Hematopoietic multipotent progenitor cell (in vitro differentiated cells): ENCODE data around the gene SARS1. TPM values are rescaled to one million over a fixed set of nuclear protein-coding genes. Genes with fewer than 3 reads are reported as not detected.
"Not testable (repeated sequence)": the region's sequence is repeated elsewhere in the genome, so short reads cannot be mapped to it uniquely, and the experiment has no call there.

Experiments
- DNase-seq, 3 donors: peaks; one replicate each; pipeline ENCODE4 v3.0.0-alpha.2; 2011 to 2015; ENCODE audit warnings: low read depth in 2 of 3, low spot score in 2 of 3
- total RNA-seq: library from RNA; depleted of rRNA; stranded (reverse); fragments of >200 nt; gene quantifications from one replicate; pipeline ENCODE4 v1.2.3, GENCODE V29; 2012

Gene SARS1
- total RNA-seq, 1 donor: 49.0 TPM

GRCh38 chr1:109272831-109273547, 59.3 kb downstream of the SARS1 start:
- DNase-seq: no peak

- no peak for DNase-seq
These were observed 60.0 kb downstream of the SARS1 start for GRCh38 chr1:109273570-109274288.

GRCh38 chr1:109274533-109275476, 61.1 kb downstream of the SARS1 start:
- DNase-seq: no peak

DNA sequence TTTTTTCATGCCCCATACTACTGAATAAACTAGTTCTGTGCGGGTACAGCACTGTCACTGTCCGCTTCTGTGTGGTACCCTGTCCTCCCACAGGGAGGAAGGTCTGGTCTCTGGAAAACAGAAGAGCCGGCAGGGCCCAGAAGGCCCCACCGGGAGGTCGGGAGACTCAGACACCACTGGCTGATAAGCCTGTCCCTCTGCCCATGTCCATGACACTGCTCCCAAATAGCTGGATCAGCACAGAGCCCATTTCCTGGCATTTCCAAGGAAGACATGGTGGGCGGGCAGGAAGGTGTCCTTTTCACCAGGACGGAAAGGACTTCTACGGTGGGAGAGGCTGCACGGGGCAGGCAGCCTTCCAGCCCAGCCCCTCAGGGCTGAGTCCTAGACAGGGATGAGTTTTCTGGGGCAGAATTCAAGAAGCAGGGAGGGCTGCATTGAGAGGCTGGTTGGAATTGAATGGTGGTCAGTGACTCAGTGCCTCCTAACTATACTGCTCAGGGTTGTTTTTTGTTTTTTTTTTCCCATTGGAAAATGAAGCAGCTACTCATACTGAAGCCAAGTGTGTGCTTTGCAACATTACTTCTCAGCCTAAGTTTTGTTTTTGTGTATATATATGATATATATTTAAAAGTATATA, 62.1 kb downstream of the SARS1 start:
- DNase-seq: no peak

GRCh38 chr1:109277434-109278204, 63.9 kb downstream of the SARS1 start:
- DNase-seq: peak; percentile 33 to 69 (median 56)

GRCh38 chr1:109279615-109280278, 66.0 kb downstream of the SARS1 start:
- no peak for DNase-seq

- no peak for DNase-seq
These were observed 67.1 kb downstream of the SARS1 start for GRCh38 chr1:109280862-109281261.

DNA sequence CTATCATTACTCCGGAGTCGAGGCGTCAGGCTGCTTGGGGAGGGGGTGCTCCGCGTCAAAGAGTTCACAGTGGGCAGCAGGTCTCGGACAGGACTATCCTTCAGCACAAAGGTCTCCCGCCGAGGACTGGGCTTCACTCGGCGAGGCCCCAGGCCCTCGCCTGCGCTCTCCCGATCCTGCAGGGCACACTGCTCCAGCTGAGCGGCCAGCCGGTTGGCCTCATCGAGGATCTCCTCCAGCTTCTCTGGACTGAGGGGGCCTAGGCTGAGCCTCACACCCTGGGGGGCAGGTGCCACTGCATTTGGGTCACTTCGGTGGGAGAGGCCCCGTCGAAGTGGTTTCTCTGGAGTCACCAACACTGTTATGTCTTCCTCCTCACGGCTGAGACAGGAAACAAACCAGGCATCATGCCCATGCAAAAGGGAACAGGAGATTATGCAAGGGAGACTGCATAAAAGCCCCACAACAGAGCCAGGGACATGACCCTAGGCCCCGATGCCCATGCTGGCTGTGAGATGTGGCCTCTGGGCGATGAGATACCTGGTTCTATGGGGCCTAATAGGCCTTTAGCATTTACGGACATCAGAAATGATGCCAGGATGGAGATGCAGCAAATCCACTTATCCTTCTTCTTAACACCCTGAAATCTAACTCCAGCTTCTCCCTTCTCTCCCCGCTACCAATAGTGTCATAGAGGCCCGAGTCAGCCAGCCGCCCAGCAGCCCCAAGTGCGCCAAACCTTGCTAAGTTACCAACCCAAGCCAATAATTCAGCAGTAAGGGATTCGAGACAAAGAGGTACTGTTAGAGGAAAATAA, 68.2 kb downstream of the SARS1 start:
- no peak for DNase-seq

DNA sequence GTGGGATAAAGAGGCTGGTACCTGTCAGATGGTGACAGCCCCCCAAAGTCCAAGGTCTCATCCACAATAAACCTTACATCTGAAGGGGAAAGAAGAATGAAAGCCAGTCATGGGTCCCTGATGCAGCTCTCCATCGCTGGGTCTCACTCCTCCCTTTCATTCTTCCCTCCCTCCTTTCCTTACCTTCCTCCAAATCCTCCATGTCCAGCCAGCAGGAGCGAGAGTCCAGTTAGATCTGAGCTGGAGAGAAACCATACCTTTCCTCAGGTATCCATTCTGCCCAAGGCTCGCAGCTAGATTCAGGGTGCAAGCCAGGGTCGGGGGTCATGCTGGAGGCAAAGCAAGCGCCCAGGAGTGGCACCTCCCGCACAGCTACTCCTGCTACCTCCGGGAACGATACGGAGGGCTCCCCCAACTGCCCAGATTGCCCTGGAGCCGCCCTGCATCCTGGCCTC, 68.8 kb downstream of the SARS1 start:
- no peak for DNase-seq

DNA sequence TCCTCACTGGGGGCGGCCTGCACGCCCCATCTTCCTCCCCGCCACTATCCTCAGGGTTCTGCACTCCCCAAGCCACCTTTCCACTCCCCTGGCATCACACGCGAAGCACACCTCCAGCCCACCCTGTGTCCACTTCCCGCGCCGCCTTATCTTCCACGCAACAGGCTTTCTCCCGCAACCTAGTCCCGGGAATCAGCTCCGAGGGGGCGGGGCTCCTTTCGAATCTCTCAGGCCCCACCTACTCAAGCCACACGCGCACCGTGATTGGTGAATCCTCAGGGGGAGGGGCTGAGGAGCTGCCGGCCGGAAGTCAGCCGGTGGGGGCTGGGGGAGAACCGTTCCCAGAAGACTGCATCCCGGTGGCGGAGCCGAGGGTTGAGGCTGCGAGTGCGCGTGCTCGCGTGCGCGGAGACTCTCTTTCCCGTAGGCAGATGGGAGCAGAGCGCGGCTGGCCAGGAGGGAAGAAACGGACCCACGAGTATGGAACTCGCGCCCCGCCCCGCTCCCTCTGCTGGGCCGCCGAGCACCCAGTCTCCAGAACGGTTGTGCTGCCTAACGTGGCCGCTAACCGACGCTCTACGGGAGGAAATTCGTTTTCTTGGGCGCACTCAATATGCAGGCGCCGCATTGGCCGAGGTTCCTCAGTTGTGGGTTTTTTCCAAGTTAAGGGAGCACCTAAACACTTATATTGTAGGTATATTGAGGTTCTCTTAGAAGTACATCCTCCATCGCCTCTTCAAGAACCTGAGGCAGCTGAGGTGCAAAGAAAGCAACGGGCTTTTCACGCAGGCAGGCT, 69.4 kb downstream of the SARS1 start, which contains the start of gene PSRC1:
Gene PSRC1, minus strand, starts transcription at position 194 of the 796 bp plus-strand sequence.
- peak; percentile 85 to 86 (median 86) for DNase-seq

GRCh38 chr1:109283748-109284600, 70.3 kb downstream of the SARS1 start:
- DNase-seq: no peak

- not testable (repeated sequence) for DNase-seq
These were observed 73.0 kb downstream of the SARS1 start for GRCh38 chr1:109286762-109287161.
